ENCODE measurements around the gene KLHDC8B. TPM values are rescaled to one million over a fixed set of nuclear protein-coding genes. Genes with fewer than 3 reads are reported as not detected.

The KLHDC8B gene
- polyA plus RNA-seq, 3 donors, result 7.5 to 16.7 (median 12.9) TPM

- no peak overlapping the region for H3K4me2 ChIP-seq (replicated peaks; ENCODE audit: extremely low read depth, low read length, poor library complexity, severe bottlenecking)
- TF ChIP-seq CTCF (IDR thresholded peaks at IDR 0.05), result no peak
Measured at GRCh38 chr3:49134471-49135265, 36.7 kb upstream of the KLHDC8B start.

GRCh38 chr3:49135499-49135898, 35.9 kb upstream of the KLHDC8B start:
- no peak overlapping the region for H3K27ac ChIP-seq (ENCODE audit: low read depth in 1 of 2, low read length in 2 of 2)
- no peak overlapping the region for H3K4me3 ChIP-seq (replicated peaks in 1 of 3; ENCODE audit: low read depth in 2 of 3, low read length in 3 of 3)
- Mint-ChIP-seq H3K27ac (no peak overlapping the region), H3K9me3 (peaks cover 0 to 4% (median 0%) of the 10 kb centered on the region in 7 donors), H3K27me3 (ENCODE audit: low read depth in 3 of 3) (peaks cover 4 to 6% (median 5%) of the 10 kb centered on the region in 3 donors), H3K36me3 (no peaks in the 10 kb centered on the region), H3K4me3 (no peak overlapping the region), H3K4me1 (peaks cover 29% of the 10 kb centered on the region)
- H3K4me2 ChIP-seq (replicated peaks; ENCODE audit: extremely low read depth, low read length, poor library complexity, severe bottlenecking), result no peak overlapping the region
- peaks cover 14 to 20% of the 10 kb centered on the region in 2 donors for H3K4me1 ChIP-seq (ENCODE audit: control insufficient read depth in 1 of 2, insufficient read depth in 2 of 2, low read length in 2 of 2)
- H3K9ac ChIP-seq (ENCODE audit: insufficient read depth, low read length, poor library complexity, severe bottlenecking), result no peak overlapping the region
- no peaks in the 10 kb centered on the region for H3K27me3 ChIP-seq (ENCODE audit: control insufficient read depth in 2 of 2, insufficient read depth in 2 of 2, low read length in 2 of 2)
- H2AFZ ChIP-seq (ENCODE audit: insufficient read depth, low read depth, low read length, poor library complexity, severe bottlenecking), result no peak overlapping the region
- no peaks in the 10 kb centered on the region for H4K20me1 ChIP-seq (ENCODE audit: insufficient read depth, low read length)
- no peaks in the 10 kb centered on the region for H3K79me2 ChIP-seq (ENCODE audit: insufficient read depth, low read length)
- 89% methylated on average over 3 of the region's 4 CpGs for WGBS (ENCODE audit: insufficient coverage)
- DNase-seq, result no peak
- no peaks in the 10 kb centered on the region for H3K36me3 ChIP-seq (replicated peaks in 1 of 2; ENCODE audit: control insufficient read depth in 1 of 2, insufficient read depth in 2 of 2, low read length in 2 of 2)
- no peaks in the 10 kb centered on the region for H3K9me3 ChIP-seq (replicated peaks in 1 of 2; ENCODE audit: control insufficient read depth in 1 of 2, insufficient read depth in 1 of 2, low read length in 2 of 2)
- TF ChIP-seq CTCF (IDR thresholded peaks at IDR 0.05), result no peak
- intact Hi-C loops (cut with micrococcal nuclease), result loop anchor here in 1 of 2 donors (10.0 kb wide), 1 partner anchor 151 kb away; no protein-coding TSS in a partner anchor

More at GRCh38 chr3:49134471-49135265, 36.7 kb upstream of the KLHDC8B start:
- Mint-ChIP-seq H3K27me3 (ENCODE audit: low read depth in 3 of 3) (peaks cover 2 to 5% (median 4%) of the 10 kb centered on the region in 3 donors), H3K4me3 (no peak overlapping the region), H3K27ac (peak overlapping the region in 1 of 7 donors; percentile 45), H3K4me1 (peaks cover 29% of the 10 kb centered on the region), H3K9me3 (peaks cover 0 to 3% (median 0%) of the 10 kb centered on the region in 7 donors), H3K36me3 (no peaks in the 10 kb centered on the region)
- Histone ChIP-seq H4K20me1 (ENCODE audit: insufficient read depth, low read length) (no peaks in the 10 kb centered on the region), H3K27ac (ENCODE audit: low read depth in 1 of 2, low read length in 2 of 2) (no peak overlapping the region), H3K27me3 (ENCODE audit: control insufficient read depth in 2 of 2, insufficient read depth in 2 of 2, low read length in 2 of 2) (no peaks in the 10 kb centered on the region), H3K4me3 (replicated peaks in 1 of 3; ENCODE audit: low read depth in 2 of 3, low read length in 3 of 3) (no peak overlapping the region), H3K79me2 (ENCODE audit: insufficient read depth, low read length) (no peaks in the 10 kb centered on the region), H3K9ac (ENCODE audit: insufficient read depth, low read length, poor library complexity, severe bottlenecking) (no peak overlapping the region), H3K4me1 (ENCODE audit: control insufficient read depth in 1 of 2, insufficient read depth in 2 of 2, low read length in 2 of 2) (peaks cover 14 to 20% of the 10 kb centered on the region in 2 donors), H3K9me3 (replicated peaks in 1 of 2; ENCODE audit: control insufficient read depth in 1 of 2, insufficient read depth in 1 of 2, low read length in 2 of 2) (no peaks in the 10 kb centered on the region), H2AFZ (ENCODE audit: insufficient read depth, low read depth, low read length, poor library complexity, severe bottlenecking) (no peak overlapping the region), H3K36me3 (replicated peaks in 1 of 2; ENCODE audit: control insufficient read depth in 1 of 2, insufficient read depth in 2 of 2, low read length in 2 of 2) (no peaks in the 10 kb centered on the region)
- WGBS (ENCODE audit: insufficient coverage), result 80% methylated on average over 3 of the region's 3 CpGs
- no peak for DNase-seq
- intact Hi-C loops (cut with micrococcal nuclease), result loop anchor here in 1 of 2 donors (10.0 kb wide), 1 partner anchor 150 kb away; no protein-coding TSS in a partner anchor

All from CD14-positive monocyte (primary cell).